SJSA1 (cell line): ENCODE results near the gene CEP164. TPM values are rescaled to one million over a fixed set of nuclear protein-coding genes. Genes with fewer than 3 reads are reported as not detected.
"Not testable (repeated sequence)": the region's sequence is repeated elsewhere in the genome, so short reads cannot be mapped to it uniquely, and the experiment has no call there.

Experiments used
- DNase-seq, 2 experiments: peaks; one replicate each; pipeline ENCODE4 v3.0.0-alpha.2; 2015 to 2020; ENCODE audit warnings: low spot score in 2 of 2, low read depth in 1 of 2
- H3K27ac ChIP-seq: fragments of 250-450 bp; sonication (Bioruptor Pico); 2 replicates; pipeline ENCODE4 v1.5.1; 2020; ENCODE audit warnings: mild to moderate bottlenecking, moderate library complexity
- H3K27me3 ChIP-seq: fragments of 250-450 bp; sonication (Bioruptor Pico); replicated peaks from 2 replicates; pipeline ENCODE4 v1.5.1; 2020; ENCODE audit warnings: mild to moderate bottlenecking, moderate library complexity
- H3K36me3 ChIP-seq: fragments of 250-450 bp; sonication (Bioruptor Pico); 2 replicates; pipeline ENCODE4 v1.5.1; 2020; ENCODE audit warnings: mild to moderate bottlenecking
- H3K4me1 ChIP-seq: fragments of 250-450 bp; sonication (Bioruptor Pico); replicated peaks from 2 replicates; pipeline ENCODE4 v1.6.1; 2021; ENCODE audit warnings: mild to moderate bottlenecking
- H3K4me3 ChIP-seq: fragments of 250-450 bp; sonication (Bioruptor Pico); 2 replicates; pipeline ENCODE4 v1.5.1; 2020; ENCODE audit warnings: mild to moderate bottlenecking
- H3K9me3 ChIP-seq: fragments of 250-450 bp; sonication (Bioruptor Pico); replicated peaks from 2 replicates; pipeline ENCODE4 v1.5.1; 2020; ENCODE audit warnings: mild to moderate bottlenecking
- total RNA-seq: library from RNA; depleted of rRNA; stranded (reverse); fragments of >200 nt; shearing (Covaris generic); gene quantifications from 2 replicates; pipeline ENCODE4 v1.2.3, GENCODE V29; 2014

Gene CEP164
- total RNA-seq, 1 experiment from 2014 or later: 24.8 TPM

DNA sequence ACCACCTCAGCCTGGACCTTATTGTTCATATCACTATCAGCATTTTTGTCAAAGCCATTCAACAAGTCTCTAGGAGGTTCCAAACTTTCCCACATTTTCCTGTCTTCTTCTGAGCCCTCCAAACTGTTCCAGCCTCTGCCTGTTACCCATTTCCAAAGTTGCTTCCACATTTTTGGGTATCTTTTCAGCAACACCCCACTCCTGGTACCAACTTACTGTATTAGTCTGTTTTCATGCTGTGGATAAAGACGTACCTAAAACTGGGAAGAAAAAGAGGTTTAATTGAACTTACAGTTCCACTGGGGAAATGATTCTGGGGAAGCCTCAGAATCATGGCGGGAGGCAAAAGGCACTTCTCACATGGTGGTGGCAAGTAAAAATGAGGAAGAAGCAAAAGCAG is 78.2 kb downstream of the CEP164 start:
- H3K9me3 ChIP-seq, H3K27ac ChIP-seq, H3K36me3 ChIP-seq, DNase-seq, H3K4me1 ChIP-seq, H3K4me3 ChIP-seq, H3K27me3 ChIP-seq: not testable (repeated sequence)

DNA sequence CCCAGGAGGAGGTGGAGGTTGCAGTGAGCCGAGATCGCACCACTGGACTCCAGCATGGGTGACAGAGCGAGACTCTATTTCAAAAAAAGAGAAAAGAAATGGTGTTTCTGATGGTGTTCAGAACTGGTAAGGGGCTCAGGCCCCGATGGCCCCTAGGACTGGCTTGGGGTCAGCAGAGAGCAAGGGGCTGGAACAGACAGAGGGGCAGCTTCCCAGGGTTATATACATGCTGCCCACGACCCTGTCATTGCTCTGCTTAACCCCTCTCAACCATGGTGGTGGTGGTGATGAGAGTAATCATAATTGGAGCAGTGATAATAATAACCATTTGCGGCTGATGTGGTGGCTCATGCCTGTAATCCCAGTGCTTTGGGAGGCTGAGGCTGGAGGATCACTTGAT is 79.4 kb downstream of the CEP164 start:
- H3K36me3 ChIP-seq: peaks cover 7% of the 10 kb centered on the region; the same call in 1 of the 2 replicates
- no peak for DNase-seq
- no peaks in the 10 kb centered on the region for H3K4me1 ChIP-seq
- no peak overlapping the region for H3K27ac ChIP-seq
- no peaks in the 10 kb centered on the region for H3K27me3 ChIP-seq
- H3K4me3 ChIP-seq: no peak overlapping the region
- no peaks in the 10 kb centered on the region for H3K9me3 ChIP-seq

DNA sequence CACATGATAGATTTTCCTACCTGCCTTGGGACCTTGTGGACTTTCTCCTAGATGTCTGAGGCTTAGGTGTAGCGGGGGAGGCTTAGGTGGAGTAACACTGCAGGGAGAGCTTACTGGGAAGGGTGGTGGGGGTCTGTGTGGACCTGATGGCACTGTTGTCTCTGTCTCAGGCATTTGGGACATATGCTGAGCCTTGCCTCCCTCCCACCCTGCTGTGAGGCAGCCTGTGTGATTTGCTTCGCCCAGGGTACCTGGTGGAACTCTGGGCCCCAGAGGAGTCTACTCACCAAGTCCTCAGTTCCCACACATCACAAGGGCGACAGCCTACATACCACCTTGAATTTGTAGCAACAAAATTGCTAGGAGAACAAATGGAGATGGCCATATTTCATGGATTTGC is 80.7 kb downstream of the CEP164 start:
- Histone ChIP-seq H3K9me3 (no peaks in the 10 kb centered on the region), H3K27ac (no peak overlapping the region), H3K4me3 (no peak overlapping the region), H3K27me3 (no peaks in the 10 kb centered on the region), H3K4me1 (no peaks in the 10 kb centered on the region), H3K36me3 (peaks cover 7% of the 10 kb centered on the region; the same call in 1 of the 2 replicates)
- no peak for DNase-seq

DNA sequence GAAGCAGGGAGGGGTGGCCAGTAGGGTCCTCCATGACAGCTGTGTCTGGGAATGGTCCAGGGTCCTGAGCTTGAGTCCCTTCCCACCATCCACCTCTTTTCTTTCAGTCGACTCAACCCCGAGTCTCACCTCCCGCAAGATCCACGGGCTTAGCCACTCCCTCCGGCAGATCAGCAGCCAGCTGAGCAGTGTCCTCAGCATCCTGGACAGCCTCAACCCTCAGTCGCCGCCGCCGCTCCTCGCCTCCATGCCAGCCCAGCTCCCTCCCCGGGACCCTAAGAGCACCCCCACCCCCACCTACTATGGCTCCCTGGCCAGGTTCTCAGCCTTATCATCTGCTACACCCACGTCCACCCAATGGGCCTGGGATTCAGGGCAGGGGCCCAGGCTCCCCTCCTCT is 81.9 kb downstream of the CEP164 start:
- Histone ChIP-seq H3K36me3 (peaks cover 7% of the 10 kb centered on the region; the same call in 1 of the 2 replicates), H3K27me3 (no peaks in the 10 kb centered on the region), H3K4me3 (no peak overlapping the region), H3K27ac (no peak overlapping the region), H3K4me1 (no peaks in the 10 kb centered on the region), H3K9me3 (no peaks in the 10 kb centered on the region)
- DNase-seq: no peak

DNA sequence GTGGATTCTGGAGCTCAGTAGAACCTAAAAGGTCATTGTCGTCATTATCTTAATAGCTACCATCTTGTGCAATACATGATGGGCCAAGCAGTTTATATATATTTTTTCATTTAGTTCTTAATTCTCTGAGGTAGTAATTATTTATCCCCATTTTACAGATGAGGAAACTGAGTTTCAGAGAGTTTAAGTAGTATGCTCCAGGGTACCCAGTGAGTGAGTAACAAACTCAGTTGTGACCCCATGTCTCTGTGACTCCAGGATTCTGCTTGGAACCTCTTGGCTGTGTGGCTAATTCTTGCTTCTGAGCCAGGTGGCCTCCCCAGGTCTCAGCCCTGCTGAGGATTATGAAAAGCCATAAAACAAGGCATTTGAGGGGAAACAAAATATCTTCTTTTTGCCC is 82.6 kb downstream of the CEP164 start:
- DNase-seq: no peak
- H3K4me1 ChIP-seq: no peaks in the 10 kb centered on the region
- H3K27ac ChIP-seq: no peak overlapping the region
- H3K4me3 ChIP-seq: no peak overlapping the region
- H3K36me3 ChIP-seq: peaks cover 3% of the 10 kb centered on the region; the same call in 1 of the 2 replicates
- H3K27me3 ChIP-seq: no peaks in the 10 kb centered on the region
- H3K9me3 ChIP-seq: no peaks in the 10 kb centered on the region

DNA sequence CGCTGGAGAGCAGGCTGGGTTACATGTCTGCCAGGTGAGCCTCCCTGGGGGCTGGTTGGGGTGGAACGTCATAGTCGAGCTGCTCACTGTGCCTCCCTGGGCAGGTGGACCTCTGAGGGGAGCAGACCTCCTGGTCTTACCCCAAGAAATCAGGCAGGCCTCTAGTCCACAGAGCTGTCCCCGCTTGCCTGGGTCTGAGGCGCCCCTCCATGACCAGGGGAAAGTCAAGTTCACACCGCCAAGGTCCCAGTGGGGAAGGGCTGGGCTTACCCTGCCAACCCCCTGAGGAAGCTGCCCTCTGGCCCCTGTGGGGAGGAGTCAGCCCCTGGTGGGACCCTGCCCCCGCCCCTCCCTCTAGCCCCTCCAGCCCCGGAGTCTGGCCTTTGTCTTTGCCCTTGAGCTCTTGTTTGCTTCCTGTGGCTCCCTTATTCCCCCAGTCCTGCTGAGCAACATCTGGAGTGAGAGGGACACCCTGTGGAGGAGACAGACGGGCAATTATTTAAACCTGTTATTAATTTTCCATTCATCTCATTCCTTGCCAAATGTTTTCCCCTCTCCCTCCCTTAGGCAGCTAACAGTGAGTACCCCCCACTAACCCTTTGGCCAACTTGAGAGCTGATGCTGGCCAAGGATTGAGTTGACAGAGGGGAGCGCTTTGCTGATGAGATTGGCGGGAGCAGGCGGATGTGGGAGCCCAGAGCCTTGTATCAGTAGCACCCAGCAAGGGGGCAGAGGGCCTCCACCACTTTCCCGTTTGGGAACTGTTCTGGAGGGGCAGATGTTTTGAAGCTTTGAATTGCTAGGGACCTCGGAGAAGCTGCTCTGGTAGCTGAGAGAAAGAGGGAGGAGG is 83.4 kb downstream of the CEP164 start:
- Histone ChIP-seq H3K4me3 (no peak overlapping the region), H3K36me3 (no peaks in the 10 kb centered on the region), H3K27ac (no peak overlapping the region), H3K9me3 (no peaks in the 10 kb centered on the region), H3K4me1 (no peaks in the 10 kb centered on the region), H3K27me3 (no peaks in the 10 kb centered on the region)
- no peak for DNase-seq

DNA sequence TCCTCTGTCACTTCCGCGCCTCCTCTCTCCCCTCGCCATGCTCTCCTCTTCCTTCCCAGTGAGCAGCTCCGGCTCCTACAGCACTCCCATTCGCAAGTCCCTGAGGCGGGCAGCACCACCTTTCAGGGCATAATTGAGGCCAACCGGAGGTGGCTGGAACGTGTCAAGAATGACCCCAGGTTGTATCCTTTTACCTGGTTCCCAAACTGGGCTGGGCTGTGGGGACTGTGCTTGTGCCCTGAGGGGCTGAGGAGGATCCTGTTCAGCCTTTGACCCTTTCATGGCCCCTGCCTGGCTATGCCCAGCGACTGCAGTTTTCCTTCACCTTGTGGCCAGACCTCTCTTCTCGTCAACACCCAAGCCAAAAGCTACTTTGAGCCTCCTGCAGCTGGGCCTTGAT is 84.1 kb downstream of the CEP164 start:
- Histone ChIP-seq H3K9me3 (no peaks in the 10 kb centered on the region), H3K27ac (no peak overlapping the region), H3K4me3 (no peak overlapping the region), H3K27me3 (no peaks in the 10 kb centered on the region), H3K36me3 (no peaks in the 10 kb centered on the region), H3K4me1 (no peaks in the 10 kb centered on the region)
- no peak for DNase-seq

DNA sequence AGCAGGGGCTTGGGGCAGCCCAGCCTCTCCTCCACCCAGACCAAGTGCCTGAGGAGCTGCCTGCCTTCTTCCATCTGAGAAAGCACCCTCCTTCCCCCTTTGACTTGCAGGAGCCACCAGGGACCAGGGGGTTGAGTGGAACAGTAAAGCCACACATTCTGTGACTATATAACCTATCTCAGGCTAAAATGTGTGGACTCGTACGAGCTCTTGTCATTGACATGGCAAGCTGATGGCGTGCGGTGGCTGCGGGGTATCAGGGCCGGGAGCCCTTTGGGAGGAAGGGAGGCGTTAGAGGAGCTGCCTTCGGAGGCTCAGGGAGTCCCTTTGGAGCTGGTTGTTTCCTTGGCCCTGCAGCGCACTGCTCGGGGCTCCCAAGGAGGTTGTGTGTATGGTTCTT is 84.5 kb downstream of the CEP164 start:
- no peak for DNase-seq
- no peak overlapping the region for H3K27ac ChIP-seq

DNA sequence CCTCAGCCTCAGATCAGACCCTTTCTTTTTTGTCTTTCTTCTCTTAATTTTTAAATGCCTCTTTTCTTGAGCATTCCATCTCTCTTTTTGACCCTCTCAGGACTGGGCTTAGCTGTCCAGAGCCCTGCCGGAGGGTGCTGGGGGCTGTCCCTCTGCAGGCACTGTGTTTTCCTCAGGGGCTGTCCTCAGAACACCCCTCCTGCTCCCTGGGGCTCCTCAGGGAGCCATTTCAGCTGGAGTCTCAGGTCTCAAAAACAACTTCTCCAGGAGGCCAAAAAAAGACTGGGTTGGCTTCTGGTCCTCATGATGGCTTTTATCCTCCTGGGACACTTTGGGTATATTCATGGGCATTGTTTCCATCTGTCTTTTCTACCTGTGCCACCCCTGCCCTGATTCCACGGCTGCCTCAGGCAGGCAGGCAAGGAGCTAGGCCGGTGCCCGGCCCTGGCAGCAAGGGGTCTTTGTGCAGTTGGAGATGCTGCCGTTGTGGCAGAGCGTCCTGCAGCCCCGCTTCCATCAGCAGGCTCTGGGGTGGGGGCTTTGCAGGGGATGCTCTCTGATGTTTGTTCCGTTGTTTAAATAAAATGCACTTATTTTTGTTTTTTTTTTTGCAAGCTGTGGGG is 85.1 kb downstream of the CEP164 start:
- Histone ChIP-seq H3K36me3 (no peaks in the 10 kb centered on the region), H3K4me1 (no peaks in the 10 kb centered on the region), H3K27me3 (no peaks in the 10 kb centered on the region), H3K4me3 (no peak overlapping the region), H3K27ac (no peak overlapping the region), H3K9me3 (no peaks in the 10 kb centered on the region)
- DNase-seq: no peak

More for the DNA sequence above, 84.5 kb downstream of the CEP164 start:
- Histone ChIP-seq H3K27me3 (no peaks in the 10 kb centered on the region), H3K4me3 (no peak overlapping the region), H3K36me3 (no peaks in the 10 kb centered on the region), H3K9me3 (no peaks in the 10 kb centered on the region), H3K4me1 (no peaks in the 10 kb centered on the region)

DNA sequence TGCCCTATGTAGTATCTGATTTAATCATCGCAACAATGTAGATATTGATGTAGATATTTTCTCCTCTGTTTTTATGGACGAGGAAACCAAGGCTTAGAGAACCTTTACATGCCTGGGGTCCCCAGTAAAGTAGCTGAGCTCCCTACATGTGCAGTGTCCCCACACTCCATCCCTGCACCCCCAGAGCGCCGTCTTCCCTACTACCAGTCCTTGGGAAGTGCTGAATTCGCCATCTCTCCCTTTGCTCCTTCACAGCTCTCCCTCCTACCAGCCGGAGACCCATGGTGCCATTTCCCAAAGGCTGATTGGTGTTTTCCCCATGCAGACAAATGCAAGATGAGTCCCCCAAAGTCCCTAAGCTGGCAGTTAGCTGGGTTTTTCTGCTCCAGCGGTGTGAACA is 86.0 kb downstream of the CEP164 start:
- DNase-seq: no peak
- no peaks in the 10 kb centered on the region for H3K4me1 ChIP-seq
- H3K4me3 ChIP-seq: no peak overlapping the region
- no peaks in the 10 kb centered on the region for H3K36me3 ChIP-seq
- H3K27me3 ChIP-seq: no peaks in the 10 kb centered on the region
- no peak overlapping the region for H3K27ac ChIP-seq
- no peaks in the 10 kb centered on the region for H3K9me3 ChIP-seq

DNA sequence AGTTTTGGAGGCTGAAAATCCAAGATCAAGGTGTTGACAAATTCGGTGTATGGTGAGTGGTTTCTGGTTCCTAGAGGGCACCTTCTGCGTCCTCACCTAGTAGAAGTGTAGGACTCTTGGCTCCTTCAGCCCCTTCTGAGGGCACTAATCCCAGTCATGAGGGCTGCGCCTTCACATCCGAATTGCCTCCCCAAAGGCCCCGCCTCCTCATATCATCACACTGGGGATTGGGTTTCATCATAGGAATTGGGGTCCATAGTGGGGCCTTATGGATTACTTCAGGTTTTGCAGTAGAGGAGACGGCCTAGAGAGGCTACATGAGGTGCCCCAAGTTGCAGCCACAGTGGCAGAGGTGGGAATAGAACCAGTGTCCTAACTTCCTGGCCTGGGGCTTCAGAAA is 87.1 kb downstream of the CEP164 start:
- Histone ChIP-seq H3K4me1 (no peaks in the 10 kb centered on the region), H3K4me3 (no peak overlapping the region), H3K9me3 (no peaks in the 10 kb centered on the region), H3K27ac (no peak overlapping the region), H3K27me3 (no peaks in the 10 kb centered on the region), H3K36me3 (no peaks in the 10 kb centered on the region)
- no peak for DNase-seq

DNA sequence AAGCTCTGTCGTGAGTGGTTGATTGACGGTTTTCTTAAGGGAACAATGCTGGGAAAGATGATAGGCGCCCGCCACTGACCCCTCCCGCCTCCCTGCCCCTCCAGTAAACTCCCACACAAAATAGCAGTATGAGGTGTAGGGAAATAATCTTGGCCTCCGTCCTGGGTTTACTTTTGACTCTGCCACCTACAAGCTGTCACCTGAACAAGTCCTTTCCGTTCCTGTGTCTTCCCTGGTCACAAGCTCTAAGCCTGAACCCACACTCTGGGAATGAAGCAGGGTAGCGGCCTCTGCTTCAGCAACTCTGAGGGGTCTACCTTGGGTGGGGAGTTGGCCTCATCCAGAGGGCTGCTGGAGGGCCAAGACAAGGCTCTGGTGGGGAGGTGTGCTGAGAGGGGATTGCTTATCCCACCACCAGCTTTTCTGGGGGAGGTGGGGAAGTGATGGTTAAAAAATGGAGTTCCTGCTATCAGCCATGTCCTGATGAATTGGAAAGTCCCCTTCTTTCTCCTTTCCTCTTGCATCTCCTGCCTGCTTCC is 87.8 kb downstream of the CEP164 start:
- H3K27ac ChIP-seq: no peak overlapping the region
- no peaks in the 10 kb centered on the region for H3K9me3 ChIP-seq
- H3K4me1 ChIP-seq: no peaks in the 10 kb centered on the region
- no peaks in the 10 kb centered on the region for H3K36me3 ChIP-seq
- DNase-seq: no peak
- H3K27me3 ChIP-seq: no peaks in the 10 kb centered on the region
- no peak overlapping the region for H3K4me3 ChIP-seq

DNA sequence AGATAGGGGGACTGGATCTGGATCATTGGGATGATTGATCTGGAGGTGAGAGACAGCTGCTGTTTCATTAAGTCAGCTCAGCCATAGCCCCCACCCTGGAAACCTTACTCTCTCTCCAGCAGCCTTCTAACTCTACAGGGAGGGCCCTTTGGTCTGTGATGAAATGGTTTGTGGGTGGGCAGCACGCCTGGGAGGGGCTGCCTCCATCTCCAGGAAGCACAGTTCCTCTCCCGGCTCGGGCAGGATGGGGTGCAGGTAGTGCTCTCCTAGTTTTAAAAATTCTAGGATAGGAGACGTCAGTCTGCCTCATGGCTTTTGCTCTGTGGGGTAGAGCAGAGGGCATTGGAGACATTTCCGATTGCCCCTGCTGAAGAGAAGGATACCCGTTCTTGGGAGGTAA is 89.7 kb downstream of the CEP164 start:
- DNase-seq: no peak
- Histone ChIP-seq H3K27me3 (no peaks in the 10 kb centered on the region), H3K36me3 (no peaks in the 10 kb centered on the region), H3K4me3 (no peak overlapping the region), H3K9me3 (no peaks in the 10 kb centered on the region), H3K4me1 (no peaks in the 10 kb centered on the region), H3K27ac (no peak overlapping the region)

DNA sequence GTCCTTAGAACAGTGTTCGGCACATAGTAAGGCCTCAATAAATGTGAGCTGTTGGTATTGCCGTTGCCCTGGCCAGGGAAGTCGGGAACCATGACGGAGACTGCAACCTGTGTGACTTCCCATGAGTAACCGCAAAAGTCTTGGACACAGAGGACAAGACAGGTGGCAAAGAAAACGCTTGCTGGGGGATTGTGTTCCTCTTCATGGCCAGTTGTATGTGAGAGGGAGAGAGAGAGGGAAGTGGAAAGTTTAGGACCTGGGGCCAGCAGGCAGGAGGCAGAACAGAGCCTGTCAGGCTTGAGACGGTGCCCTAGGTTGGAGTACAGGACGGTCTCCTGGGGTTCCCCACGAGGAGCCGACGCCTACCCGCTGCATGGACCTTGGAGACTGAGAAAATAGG is 90.2 kb downstream of the CEP164 start:
- DNase-seq: no peak
- H3K9me3 ChIP-seq: no peaks in the 10 kb centered on the region
- H3K27me3 ChIP-seq: no peaks in the 10 kb centered on the region
- no peaks in the 10 kb centered on the region for H3K36me3 ChIP-seq
- H3K4me3 ChIP-seq: no peak overlapping the region
- no peaks in the 10 kb centered on the region for H3K4me1 ChIP-seq
- H3K27ac ChIP-seq: no peak overlapping the region
